ENCODE data around the gene LHPP.

GRCh38 chr10:124600051-124600880 is 138.6 kb downstream of the LHPP start:
- TF ChIP-seq EZH2 (IDR thresholded peaks at IDR 0.05; ENCODE audit: insufficient read depth, poor library complexity, severe bottlenecking): no peak
- no peak for TF ChIP-seq EZH2phosphoT487 (IDR thresholded peaks at IDR 0.05; ENCODE audit: insufficient read depth, low read depth)

Measured in GM23248 (cell line).